Measurements from ENCODE around the gene PHF2. TPM values are rescaled to one million over a fixed set of nuclear protein-coding genes. Genes with fewer than 3 reads are reported as not detected.
A peak's percentile ranks its signal among the peaks of the same experiment; 100 is the strongest.

The PHF2 gene
- total RNA-seq, 4 donors from 2014 or later = 21.1 to 38.2 (median 21.3) TPM

GRCh38 chr9:93655621-93656425 is 79.4 kb downstream of the PHF2 start:
- Histone ChIP-seq H3K9me3 (no peaks in the 10 kb centered on the region), H3K36me3 (peaks cover 0 to 1% (median 0%) of the 10 kb centered on the region in 4 donors), H3K4me3 (no peak overlapping the region), H3K27ac (no peak overlapping the region), H3K4me1 (no peaks in the 10 kb centered on the region), H3K27me3 (no peaks in the 10 kb centered on the region)
- in situ Hi-C loops (cut with MboI; ENCODE audit: low pct_ligation_motif_present in 1 of 4, low pct_unique_long_range_greater_than_20kb in 1 of 4, low sequenced_read_pairs in 3 of 4) (no loop called here), intact Hi-C loops (cut with DNase I; ENCODE audit: low total_unique reads) (no loop called here)
- peak; percentile 5 for DNase-seq
- 95% methylated on average over 22 of the region's 22 CpGs; no CpG with 5 or more reads in 1 of the 2 donors for WGBS, 2 donors (ENCODE audit: low coverage in 1 of 2)
- no peak for TF ChIP-seq CTCF (IDR thresholded peaks at IDR 0.05)
- no peak for TF ChIP-seq POLR2AphosphoS5 (IDR thresholded peaks at IDR 0.05)
- no peak for TF ChIP-seq EP300 (IDR thresholded peaks at IDR 0.05; ENCODE audit: low read depth)
- TF ChIP-seq POLR2A (IDR thresholded peaks at IDR 0.05) = no peak

GRCh38 chr9:93656426-93657239 is 80.2 kb downstream of the PHF2 start:
- Histone ChIP-seq H3K27ac (no peak overlapping the region), H3K27me3 (no peaks in the 10 kb centered on the region), H3K4me1 (no peaks in the 10 kb centered on the region), H3K4me3 (no peak overlapping the region), H3K9me3 (no peaks in the 10 kb centered on the region), H3K36me3 (no peaks in the 10 kb centered on the region)
- in situ Hi-C loops (cut with MboI; ENCODE audit: low pct_ligation_motif_present in 1 of 4, low pct_unique_long_range_greater_than_20kb in 1 of 4, low sequenced_read_pairs in 3 of 4) (no loop called here), intact Hi-C loops (cut with DNase I; ENCODE audit: low total_unique reads) (no loop called here)
- TF ChIP-seq EP300 (IDR thresholded peaks at IDR 0.05; ENCODE audit: low read depth) = no peak
- no peak for TF ChIP-seq POLR2AphosphoS5 (IDR thresholded peaks at IDR 0.05)
- TF ChIP-seq POLR2A (IDR thresholded peaks at IDR 0.05) = no peak
- no peak for TF ChIP-seq CTCF (IDR thresholded peaks at IDR 0.05)
- WGBS, 2 donors (ENCODE audit: low coverage in 1 of 2) = 97% methylated on average over 15 of the region's 16 CpGs; no CpG with 5 or more reads in 1 of the 2 donors
- DNase-seq = peak; percentile 2

GRCh38 chr9:93657331-93658111 is 81.1 kb downstream of the PHF2 start:
- no peaks in the 10 kb centered on the region for H3K4me1 ChIP-seq
- DNase-seq = peak; percentile 5
- intact Hi-C loops (cut with DNase I; ENCODE audit: low total_unique reads) (no loop called here), in situ Hi-C loops (cut with MboI; ENCODE audit: low pct_ligation_motif_present in 1 of 4, low pct_unique_long_range_greater_than_20kb in 1 of 4, low sequenced_read_pairs in 3 of 4) (no loop called here)
- 95% methylated on average over 7 of the region's 8 CpGs; no CpG with 5 or more reads in 1 of the 2 donors for WGBS, 2 donors (ENCODE audit: low coverage in 1 of 2)
- H3K4me3 ChIP-seq = no peak overlapping the region
- H3K27me3 ChIP-seq = no peaks in the 10 kb centered on the region
- H3K27ac ChIP-seq = no peak overlapping the region
- TF ChIP-seq EP300 (IDR thresholded peaks at IDR 0.05; ENCODE audit: low read depth) (no peak), POLR2A (IDR thresholded peaks at IDR 0.05) (no peak), POLR2AphosphoS5 (IDR thresholded peaks at IDR 0.05) (no peak), CTCF (IDR thresholded peaks at IDR 0.05) (no peak)
- no peaks in the 10 kb centered on the region for H3K9me3 ChIP-seq
- no peaks in the 10 kb centered on the region for H3K36me3 ChIP-seq
